GM18909 (cell line): Measurements from ENCODE around the gene UPP2.

Experiments
- ATAC-seq: cut with Tn5 transposase; IDR thresholded peaks from one replicate; pipeline ENCODE4 v1.9.1; 2021; ENCODE audit warnings: mild to moderate bottlenecking; ENCODE audit not compliant: unreplicated experiment, poor library complexity

Gene UPP2

DNA sequence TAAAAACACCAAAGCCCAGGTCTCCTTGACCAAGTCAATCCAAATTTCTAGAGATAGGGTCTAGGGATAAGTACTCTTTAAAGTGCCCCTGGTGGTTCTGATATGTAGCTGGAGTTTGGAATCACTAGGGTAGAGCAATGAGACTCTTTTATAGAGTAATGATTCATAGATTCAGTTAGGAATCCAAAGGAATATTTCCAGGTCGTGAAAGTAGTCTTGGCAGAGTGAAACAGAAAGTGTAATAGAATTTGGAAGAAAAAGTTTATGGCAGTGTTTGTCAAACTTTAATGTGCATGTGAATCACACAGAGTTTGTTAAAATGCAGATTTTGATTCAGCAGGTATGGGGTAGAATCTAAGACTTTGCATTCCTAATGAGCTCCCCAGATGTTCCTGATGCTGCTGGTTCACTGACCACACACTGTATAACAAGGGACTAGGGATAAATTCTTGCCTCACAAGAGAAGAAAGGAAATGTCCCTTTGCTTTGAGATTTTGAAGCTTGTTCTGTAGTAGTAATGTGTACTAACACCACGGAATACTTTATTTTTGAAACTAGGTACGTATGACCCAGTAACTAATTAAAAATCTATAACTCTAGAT is 1.8 kb downstream of the UPP2 start:
- ATAC-seq: no peak

DNA sequence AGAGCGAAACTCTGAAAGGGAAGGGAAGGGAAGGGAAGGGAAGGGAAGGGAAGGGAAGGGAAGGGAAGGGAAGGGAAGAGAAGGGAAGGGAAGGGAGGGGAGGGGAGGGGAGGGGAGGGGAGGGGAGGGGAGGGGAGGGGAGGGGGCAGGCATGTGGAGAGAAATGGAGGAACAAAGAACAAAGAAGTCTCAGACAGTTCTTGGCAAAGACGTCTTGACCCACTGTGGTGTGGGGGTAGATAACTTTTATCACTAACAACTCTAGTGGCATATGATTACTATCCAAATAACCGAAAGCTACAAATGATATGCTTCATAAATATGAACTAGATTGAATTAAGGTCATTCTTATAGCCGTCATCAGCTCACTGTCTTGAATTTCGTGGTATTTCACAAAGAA is 3.2 kb downstream of the UPP2 start:
- ATAC-seq: no peak

DNA sequence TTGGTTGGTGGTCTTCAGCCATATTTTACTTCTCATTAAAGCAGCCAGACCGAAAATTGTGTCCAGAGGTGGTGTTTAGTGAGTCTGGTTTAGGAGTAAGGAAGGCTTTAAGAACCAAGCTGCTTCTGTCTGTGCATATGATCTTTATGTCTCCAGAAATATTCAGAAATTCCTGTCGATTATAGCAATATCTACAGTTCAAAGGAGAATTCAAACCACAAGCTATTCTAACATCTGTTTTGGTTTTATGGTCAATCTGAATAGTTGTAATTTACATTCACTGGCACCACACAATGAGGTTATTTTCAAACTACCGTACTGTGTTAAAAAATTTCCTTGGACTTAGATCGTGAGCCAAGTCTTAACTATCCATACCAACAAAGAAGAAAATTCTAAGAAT is 11.3 kb downstream of the UPP2 start:
- ATAC-seq: no peak

DNA sequence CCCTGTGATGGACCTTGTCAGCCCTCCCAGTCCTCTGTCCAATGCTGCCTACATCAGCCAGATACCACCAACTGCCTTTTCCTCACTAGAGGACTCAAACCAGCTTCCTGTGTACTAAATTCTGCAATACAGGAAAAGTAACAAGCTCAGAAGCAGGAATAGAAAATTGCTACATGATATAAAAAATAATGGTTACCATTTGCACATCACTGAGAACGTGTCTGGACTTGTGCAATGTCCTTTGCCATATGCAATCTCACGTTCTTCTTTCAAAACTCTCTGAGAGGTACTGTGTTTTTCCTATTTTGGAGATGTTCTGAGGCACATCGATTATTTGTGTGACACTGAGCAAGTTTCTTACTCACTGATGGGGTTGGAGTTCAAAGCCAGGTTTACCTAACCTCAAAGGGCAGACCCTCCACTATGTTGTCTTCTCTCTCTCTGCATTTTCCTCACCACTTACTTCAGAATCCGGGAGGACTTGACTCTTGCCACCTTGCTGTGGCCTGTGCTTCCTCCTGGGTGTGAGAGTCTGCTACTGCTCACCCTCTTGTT is 12.1 kb downstream of the UPP2 start:
- ATAC-seq: no peak

DNA sequence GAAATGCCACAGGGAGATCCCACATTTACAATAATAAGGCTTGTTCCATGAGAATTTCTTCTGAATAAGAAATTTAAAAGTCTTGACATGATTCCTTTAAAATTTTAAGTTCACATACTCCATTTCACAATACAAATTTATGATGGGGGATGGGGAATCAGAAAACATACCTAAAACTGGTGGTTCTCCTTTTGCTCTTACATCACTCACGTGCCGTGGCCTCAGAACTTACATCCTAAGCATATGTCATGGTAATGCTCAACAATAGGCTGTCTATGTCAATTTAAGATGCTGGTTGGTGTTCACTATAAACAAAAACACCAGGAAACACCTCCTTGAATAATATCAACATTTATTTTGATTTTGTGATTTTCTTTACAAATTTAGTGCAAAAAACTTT is 12.8 kb downstream of the UPP2 start:
- ATAC-seq: no peak

DNA sequence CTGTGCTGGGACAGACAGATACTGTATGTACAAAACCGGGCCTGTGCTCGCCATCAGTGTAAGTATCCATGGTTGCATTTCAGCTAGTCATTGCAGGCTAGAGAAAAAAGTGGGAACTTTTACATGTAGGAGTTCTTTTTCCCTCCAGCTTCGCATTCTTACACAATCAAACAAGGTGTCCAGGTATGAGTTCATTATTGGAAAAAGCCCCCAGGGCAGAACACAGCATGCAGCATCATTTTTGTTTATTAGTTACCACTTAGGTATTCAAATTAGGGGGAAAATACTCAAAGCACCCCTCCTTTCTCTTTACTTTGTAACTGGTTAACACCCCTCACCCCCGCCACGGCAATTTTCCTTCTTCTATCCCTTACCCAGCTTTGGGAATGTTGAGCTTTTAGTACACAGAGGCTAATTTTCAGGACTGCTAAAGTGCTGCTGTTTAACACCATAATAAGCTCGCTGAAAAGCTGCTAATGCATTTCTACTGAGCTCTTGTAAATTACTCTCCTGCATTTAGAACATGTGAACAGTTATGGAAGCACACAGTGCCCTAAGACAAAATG is 13.6 kb downstream of the UPP2 start:
- ATAC-seq: no peak

DNA sequence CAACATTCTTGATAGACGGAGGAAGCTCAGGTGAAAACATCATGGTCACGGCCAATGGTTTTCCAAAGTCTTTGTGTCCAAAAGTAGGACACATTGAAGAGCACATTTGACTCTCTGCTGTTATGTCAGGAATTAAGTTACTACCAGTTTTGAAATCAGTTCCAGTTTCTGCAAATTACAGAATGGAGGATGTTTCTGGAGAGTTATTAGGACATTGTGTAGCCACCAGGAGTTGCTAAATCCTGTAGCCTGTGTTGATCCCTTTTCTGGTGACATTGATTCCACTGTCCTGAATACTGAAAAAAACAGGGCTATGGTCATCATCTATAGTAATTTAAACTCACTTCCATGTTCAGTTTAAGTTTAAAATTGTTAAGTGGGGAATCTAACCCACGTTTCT is 15.3 kb downstream of the UPP2 start:
- no peak for ATAC-seq

DNA sequence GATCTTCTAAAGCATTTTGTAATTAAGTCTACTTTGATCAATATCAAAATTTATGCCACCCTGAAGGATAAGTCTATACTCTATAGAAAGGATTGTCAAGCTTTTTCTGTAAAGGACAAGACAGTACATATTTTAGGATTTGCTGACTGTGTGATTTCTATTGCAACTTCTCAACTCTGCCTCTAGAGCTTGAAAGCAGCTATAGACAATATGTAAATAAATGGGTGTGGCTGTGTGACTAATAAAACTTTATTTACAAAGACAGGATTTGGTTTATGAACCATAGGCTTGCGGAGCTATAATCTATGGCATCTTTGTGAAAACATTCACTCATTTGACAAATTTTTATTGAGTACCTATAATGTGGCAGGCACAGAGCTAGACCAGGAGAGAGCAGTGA is 18.4 kb downstream of the UPP2 start:
- ATAC-seq: no peak

DNA sequence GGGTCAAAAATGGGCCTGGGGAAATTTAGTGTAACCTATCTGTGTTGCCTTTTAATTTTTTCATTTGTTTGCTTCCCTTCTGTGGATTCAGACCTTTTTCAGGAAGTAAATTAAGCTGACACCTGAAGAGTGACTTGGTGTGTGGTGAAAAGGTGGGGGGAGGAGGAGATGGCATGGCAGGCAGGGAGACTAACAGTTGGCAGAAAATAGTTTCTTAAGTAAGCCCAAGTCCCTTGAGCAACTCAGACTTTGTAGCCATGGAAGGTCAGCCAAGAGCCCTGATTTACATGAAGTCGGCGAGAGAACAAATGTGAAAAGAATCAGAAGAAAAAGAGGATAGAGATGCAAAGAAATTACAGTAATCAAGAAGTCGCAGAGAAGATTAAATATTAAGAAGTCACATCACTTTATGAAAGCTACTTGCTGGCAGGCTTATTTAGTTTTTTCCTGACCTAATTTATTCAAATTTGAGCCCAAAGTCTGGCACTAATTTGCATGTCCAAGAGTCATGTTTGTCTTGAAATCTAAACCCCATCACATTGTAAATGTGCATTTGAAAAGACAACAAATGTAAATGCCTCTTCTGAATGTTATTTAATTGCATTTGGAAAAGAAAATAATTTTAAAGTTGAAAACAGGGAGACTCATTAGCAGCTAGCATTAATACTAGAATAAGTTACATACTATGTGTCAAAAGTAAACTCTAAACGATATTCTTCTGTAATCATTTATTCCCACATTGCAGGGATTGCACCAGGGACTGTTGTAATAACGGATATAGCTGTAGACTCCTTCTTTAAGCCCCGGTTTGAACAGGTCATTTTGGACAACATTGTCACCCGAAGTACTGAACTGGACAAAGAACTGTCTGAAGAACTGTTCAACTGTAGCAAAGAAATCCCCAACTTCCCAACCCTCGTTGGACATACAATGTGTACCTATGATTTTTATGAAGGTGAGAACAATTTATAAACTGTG is 19.3 kb downstream of the UPP2 start:
- no peak for ATAC-seq

DNA sequence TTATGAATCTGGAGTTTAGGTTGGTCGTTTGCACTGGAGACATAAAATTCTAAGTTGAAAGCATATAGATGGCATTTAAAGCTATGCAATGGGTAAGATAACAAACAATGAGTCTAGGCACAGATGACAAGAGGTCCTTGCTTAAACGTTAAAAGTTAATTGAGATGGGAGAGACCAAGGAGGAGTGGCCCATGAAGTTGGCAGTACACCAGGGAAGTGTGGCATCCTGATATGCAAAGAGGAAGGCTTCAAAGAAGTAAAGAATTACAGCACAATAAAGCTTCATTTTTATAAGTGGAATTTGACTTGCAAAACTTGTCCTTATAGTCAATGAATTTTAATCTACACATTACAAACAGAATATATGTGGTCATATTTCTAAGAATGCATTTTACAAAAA is 23.2 kb downstream of the UPP2 start:
- no peak for ATAC-seq

DNA sequence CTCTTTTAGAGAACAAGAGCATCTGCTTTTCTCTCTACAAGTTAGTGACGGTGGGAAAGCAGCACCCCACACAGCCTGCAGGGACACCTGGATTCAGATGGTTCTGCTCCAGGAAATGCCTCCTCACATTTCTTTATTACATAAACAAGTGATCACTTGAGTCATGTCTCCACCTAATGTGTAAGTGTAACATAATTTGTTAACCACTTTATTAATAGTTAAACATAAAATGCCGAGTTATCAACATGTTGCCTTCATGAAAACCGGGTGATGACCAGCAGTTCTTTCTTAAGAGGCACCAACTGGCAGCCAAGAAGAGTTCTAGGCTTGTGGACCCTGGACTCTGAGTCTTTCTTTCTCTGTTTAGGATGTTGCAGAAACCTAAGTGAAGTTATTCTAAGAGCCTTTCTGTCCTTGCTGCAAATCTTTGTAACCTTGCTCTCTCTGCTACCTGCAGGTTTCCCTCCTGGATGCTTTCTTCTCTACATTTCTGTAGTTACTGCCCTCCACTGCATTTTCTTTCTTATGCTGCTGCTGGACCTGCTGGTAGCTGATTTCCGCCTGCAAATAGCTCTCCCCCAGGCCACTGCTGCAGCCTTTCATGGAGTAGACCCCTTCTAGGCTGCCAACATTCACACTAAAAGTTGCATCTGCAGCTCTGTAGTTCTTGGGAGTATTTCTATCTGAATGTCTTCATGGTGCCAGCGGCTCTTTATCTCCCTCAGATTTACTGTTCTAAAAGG is 24.3 kb downstream of the UPP2 start:
- ATAC-seq: no peak

DNA sequence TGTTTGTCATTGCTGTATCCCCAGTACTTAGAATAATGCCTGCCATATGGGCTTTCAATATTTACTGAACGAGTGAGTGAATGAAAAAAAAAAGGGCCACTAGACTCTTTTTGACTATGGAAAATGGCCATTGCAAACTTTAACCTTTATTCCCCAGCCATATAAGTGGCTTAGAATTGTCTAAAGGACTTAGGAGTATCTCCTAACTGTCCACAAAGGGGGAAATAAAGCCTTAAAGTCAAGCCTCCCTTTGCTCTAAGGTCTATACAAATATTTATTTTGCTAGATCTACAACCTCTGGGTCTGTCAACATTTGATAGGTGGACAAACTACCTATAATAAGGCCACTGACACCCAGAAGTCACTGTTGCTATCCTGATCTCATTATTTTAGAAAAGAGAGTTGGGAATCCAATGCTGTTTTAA is 25.7 kb downstream of the UPP2 start:
- no peak for ATAC-seq

DNA sequence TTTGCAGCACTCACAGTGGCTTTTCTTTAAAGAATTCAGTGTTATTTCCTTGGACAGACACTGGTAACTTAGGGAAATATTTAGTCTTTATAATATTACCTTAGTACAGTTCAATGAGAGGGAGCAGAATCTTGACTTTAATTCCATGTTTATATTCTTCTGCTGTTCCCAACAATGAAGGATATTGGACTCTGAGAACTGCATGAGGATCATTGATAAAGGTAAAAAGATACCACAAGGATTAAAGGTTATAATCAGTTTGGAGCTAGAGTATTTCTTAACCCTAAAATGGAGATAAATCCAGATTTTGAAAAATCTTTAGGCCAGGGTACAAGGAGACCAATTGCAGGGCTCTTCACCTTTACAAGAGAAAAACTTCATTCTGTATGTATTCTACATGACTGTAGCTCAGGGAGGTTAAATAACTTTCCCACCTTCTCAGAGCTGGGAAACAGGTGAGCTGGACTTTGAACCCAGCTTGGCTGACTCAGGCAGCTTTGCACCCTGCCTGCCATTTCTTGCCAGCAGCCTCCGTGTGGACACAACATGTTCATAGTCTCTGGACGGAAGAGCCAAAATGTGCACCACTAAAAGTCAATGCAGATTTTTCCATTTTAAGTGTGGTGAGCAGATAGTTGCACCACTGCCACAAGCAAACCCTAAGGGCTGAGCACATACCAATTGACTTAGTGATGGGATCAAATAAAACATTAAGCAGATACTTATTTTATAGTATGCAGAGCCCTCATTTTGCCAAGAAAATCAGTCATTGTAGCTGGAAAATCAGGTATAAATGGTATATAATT is 26.7 kb downstream of the UPP2 start:
- no peak for ATAC-seq

DNA sequence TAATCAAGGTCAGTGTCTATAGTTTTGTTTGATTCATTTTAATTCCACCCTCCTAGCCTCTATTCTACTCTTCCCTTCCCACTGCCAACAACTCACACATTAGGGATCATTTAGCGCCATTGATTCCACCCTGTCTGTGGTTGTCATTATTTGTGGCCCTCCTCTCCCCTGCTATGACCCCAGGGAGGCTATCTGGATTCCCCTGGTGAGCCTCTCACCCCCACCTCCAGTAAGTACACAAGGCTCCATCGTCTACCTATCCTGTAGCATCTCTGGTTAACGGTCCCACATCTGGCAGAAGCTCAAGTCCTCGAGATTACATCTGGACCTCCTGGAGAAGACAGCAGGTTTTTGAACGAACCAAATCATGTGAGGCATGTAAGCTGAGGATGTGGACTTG is 27.4 kb downstream of the UPP2 start:
- ATAC-seq: no peak

DNA sequence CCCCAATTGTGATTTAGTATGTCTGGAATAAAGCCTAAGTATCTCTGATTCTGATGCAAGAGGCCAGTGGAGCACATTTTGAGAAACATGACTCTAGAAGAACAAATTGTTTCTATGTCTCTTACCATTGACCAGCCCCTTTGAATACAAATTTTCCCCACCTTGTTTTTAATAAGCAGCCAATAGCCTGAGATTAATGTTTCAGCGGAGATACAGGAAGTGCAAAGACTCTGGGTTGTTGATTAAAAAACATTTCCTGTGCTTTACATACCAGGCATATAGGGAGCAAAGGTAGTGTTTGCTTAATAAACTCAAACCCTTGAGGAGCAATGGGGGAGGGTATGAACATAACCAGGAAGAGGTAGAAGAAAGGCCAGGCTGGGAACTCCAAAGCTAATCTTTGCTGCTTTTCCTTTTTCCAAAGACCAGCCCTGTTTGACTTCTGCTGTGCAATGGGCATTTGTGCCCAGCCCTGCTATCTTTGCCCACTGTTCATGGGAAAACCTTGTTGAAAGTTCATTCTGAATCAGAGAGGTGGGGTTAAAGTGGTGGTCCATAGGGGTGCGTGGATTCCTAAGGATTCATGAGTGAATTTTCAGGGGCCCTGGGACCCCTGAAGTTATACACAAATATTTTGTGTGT is 29.3 kb downstream of the UPP2 start:
- peak; percentile 72 for ATAC-seq

DNA sequence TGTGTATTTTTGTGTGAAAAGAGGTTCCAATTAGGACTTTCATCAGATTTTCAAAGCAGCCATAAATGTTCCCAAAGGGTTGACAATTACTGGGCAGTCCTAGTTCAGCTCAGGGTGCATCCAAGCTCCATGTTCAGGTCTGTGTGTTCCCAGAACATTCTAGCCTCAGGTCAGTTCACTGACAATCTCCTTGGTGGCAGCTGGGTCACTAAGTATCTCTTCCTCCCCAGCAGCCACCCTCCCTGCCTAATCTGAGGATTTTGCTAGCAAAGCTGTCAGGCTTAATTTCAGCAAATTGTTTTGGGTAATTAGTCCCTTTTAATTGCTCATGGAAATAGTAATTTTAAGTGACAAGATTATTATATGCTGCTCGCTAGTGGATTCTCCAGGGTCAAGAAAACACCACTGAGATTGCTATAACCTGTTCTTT is 29.8 kb downstream of the UPP2 start:
- no peak for ATAC-seq

DNA sequence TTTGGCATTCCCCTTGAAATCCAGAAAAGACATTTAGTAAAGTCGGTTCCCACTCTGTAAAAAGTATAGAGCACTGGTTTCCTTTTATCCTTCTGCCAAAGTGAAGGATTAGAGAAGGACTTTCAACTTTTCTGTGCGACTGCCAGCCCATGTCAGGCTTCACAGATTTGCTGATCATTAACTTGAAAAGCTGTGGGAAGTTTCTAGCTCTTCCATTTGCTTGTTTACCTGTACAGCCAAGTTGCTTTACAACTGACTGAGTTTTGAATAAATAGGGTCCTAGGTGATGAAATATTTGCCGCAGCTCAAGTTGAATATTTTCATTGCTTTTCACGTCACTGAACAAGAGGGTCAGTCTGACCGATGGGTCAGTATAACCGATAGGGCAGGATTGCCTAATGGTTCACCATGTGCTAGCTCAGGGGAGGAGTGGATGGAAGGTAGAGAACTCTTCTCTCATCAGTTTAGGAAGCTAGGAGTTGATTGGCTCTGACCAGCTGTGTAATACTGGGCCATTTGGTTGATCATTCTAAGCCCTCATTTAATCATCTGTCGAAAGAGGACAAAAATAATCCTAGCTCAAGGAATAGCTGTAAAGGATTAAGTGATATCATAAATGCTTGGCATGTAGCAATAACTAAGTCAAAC is 30.4 kb downstream of the UPP2 start:
- no peak for ATAC-seq

DNA sequence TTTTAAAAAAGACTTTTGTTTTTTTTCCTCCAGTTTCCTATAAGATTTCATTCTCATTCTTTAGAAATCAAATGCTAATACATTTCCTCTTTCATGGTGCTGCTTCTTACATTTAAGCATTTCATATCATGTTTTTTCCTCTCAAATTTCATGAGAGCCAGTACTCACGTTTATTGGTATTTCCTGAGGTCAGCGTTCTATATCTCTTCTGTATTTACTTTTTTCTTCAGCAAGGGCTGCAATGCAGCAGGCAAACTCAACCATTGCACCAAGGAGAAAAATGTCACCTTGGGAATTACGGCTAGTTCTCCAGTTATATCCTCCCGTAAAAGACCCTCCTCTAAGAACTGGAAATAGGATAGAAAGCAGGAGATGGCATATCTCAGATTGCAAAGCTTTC is 32.4 kb downstream of the UPP2 start:
- ATAC-seq: no peak

DNA sequence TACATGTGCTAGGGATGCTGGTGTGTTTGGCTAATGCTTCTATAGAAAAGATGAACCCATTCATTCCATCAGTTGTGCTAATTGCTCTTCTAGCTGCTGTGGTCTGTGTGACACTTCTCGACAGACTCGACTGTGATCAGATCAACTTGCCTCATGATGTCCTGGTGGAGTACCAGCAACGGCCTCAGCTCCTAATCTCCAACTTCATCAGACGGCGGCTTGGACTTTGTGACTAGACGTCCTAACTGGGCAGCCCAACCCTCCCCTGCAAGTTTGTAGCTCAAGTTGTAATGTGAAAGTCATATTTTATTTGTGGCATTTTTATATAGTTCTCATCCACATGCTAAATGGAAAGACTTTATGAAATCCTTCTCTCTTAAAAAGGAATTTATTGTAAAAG is 33.0 kb downstream of the UPP2 start:
- no peak for ATAC-seq
